Measurements from ENCODE around the gene HEATR5A. TPM values are rescaled to one million over a fixed set of nuclear protein-coding genes. Genes with fewer than 3 reads are reported as not detected.

Gene HEATR5A
- total RNA-seq, 1 donor from 2014 or later = 11.5 TPM

DNA sequence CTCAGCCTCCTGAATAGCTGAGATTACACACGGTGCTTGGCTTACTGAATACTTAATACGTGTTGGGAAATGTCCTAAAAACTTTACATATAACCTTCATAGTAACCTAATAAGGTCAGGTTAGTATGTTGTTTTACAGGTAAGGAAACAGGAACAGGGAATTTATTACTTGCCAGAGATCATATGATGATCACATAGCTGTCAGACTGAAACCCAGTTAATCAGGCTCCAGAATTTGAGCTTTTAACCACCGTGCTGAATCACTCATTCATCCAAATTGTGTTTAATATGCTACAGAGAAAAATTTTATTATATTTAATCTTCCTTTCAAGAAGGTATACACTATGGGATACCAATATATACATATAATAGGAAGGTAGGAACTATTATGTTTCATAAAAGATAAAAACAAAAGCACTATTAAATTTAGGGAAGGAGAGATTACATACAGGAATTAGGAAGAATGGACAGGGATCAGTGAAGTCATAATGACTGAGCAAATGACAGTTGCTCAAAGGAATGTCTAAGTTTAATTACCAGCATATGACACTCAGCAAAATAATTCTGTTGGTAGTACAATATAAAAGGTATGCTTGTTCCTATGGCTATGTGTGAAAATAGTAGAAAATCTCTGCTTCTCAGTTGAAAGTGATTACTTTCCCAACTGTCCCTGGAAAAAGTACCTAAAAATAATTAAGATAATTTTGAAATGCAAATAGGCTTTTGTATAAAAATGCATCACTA is 59.3 kb downstream of the HEATR5A start:
- no peak overlapping the region for H3K4me3 ChIP-seq (ENCODE audit: low read depth, low read length)
- peak; percentile 53 for DNase-seq (ENCODE audit: low read depth)
- TF ChIP-seq, protein P1, sequence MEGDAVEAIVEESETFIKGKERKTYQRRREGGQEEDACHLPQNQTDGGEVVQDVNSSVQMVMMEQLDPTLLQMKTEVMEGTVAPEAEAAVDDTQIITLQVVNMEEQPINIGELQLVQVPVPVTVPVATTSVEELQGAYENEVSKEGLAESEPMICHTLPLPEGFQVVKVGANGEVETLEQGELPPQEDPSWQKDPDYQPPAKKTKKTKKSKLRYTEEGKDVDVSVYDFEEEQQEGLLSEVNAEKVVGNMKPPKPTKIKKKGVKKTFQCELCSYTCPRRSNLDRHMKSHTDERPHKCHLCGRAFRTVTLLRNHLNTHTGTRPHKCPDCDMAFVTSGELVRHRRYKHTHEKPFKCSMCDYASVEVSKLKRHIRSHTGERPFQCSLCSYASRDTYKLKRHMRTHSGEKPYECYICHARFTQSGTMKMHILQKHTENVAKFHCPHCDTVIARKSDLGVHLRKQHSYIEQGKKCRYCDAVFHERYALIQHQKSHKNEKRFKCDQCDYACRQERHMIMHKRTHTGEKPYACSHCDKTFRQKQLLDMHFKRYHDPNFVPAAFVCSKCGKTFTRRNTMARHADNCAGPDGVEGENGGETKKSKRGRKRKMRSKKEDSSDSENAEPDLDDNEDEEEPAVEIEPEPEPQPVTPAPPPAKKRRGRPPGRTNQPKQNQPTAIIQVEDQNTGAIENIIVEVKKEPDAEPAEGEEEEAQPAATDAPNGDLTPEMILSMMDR (conservative IDR thresholded peaks at IDR 0.05; ENCODE audit: low read depth, low read length) = no peak

DNA sequence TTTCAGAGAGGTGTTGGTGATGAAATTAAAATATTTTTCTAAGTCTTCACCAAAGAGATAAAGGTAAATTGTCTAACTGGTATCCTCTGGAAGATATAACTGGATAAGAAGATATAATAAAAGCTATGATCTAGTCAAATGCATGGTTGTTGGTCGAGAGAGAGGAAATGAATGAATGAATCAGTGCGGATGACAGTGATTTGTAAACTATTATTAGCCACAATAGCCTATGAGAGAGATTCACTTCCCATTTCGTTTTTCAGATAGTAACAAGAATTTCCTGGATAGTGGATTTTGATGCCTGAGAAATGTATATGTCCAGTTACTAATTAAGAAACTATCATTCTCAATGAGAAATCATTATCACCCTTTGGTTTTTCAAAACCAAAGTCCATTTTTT is 63.1 kb downstream of the HEATR5A start:
- DNase-seq (ENCODE audit: low read depth) = no peak
- TF ChIP-seq, protein P1 (conservative IDR thresholded peaks at IDR 0.05; ENCODE audit: low read depth, low read length) = no peak
- H3K4me3 ChIP-seq (ENCODE audit: low read depth, low read length) = no peak overlapping the region

DNA sequence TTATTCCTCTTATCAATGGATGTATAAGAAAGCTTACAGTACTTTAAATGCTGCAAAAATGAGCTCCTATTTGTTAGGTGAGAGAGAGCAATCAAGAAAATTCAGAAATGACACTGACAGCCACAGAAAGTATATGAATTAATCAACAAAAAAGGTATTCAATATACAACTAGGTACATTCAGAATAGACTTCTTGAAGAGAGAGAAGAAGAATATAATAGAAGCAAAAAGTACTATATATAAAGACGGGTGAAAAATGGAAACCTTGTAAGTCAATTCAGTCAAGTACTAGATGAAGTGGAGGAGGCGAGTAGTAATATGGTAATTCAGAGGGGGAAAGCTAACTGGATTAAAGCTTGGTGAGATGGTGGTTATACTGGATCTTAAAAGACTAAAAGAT is 74.3 kb downstream of the HEATR5A start:
- TF ChIP-seq, protein P1 (conservative IDR thresholded peaks at IDR 0.05; ENCODE audit: low read depth, low read length) = no peak
- DNase-seq (ENCODE audit: low read depth) = no peak
- H3K4me3 ChIP-seq (ENCODE audit: low read depth, low read length) = no peak overlapping the region

DNA sequence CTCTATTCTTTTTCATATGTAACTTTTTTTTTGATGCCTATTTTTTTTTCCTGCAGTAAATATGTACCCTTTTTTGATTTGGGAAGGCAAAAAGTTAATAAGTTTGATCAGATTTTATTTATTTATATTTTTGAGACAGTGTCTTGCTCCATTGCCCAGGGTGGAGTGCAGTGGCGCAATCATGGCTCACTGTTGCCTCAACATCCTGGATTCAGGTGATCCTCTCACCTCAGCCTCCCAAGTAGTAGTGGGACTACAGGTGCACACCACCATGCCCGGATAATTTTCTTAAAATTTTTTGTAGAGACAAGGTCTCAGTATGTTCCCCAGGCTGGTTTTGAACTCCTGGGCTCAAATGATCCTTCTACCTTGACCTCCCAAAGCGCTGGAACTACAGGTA is 79.1 kb downstream of the HEATR5A start:
- TF ChIP-seq, protein P1 (conservative IDR thresholded peaks at IDR 0.05; ENCODE audit: low read depth, low read length) = no peak
- no peak for DNase-seq (ENCODE audit: low read depth)
- H3K4me3 ChIP-seq (ENCODE audit: low read depth, low read length) = no peak overlapping the region

DNA sequence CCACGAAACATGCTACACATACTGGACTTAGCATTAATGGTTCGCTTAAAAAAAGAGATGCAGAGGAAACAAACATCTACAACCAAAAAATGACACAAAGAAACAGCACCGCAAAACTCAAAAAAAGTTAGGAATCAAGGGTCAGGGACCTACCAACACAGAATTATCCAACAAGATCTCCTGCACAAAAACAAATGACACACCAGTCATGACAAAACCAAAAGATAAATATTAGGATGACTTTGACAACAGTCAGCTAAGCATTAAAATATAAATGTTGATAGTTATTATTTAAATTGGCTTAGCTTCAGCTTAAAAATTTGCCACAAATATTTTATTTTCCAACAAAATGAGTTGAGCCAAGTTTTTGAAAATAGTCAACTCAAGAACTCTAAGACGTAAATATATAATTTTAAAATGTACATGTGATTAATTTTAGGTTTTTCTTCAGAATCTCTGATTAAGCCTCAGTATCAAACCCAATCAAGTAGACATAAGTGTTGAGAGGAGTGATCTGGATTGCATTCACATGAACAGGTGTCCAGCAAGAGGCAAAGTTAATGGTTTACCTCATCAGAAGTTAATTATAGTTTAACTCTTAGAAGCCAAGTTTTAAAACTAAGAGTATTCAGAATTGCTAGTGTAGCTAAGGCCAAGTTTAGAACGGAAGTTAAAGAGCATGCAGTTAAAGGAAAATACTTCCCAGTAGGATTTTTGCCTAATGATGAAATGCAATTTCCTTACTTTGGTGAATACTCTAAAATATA is 79.9 kb downstream of the HEATR5A start:
- TF ChIP-seq, protein P1 (conservative IDR thresholded peaks at IDR 0.05; ENCODE audit: low read depth, low read length) = no peak
- H3K4me3 ChIP-seq (ENCODE audit: low read depth, low read length) = no peak overlapping the region
- peak; percentile 42 for DNase-seq (ENCODE audit: low read depth)

DNA sequence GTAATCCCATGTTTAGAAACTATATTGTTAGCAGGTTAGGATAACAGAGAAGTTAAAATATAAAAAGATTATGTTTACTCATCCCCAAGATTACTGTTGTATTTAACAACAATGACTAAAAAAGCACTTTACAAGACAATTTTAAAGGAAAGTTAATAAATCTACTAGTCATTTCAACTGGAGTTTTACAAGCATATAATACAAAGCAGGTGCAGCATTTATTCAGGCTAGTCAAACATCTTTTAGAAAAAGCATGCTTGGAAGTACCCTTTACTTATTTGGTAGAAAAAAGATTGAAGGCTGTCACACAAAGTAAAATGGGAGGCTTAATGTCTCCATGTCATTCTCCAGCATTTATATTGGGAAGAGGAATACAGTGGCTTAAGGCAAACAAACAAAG is 80.6 kb downstream of the HEATR5A start:
- TF ChIP-seq, protein P1 (conservative IDR thresholded peaks at IDR 0.05; ENCODE audit: low read depth, low read length) = no peak
- no peak for DNase-seq (ENCODE audit: low read depth)

More for the DNA sequence above, 80.6 kb downstream of the HEATR5A start:
- no peak overlapping the region for H3K4me3 ChIP-seq (ENCODE audit: low read depth, low read length)

Measured in epithelial cell of proximal tubule (primary cell).